Measurements from ENCODE around the gene APOE.

DNA sequence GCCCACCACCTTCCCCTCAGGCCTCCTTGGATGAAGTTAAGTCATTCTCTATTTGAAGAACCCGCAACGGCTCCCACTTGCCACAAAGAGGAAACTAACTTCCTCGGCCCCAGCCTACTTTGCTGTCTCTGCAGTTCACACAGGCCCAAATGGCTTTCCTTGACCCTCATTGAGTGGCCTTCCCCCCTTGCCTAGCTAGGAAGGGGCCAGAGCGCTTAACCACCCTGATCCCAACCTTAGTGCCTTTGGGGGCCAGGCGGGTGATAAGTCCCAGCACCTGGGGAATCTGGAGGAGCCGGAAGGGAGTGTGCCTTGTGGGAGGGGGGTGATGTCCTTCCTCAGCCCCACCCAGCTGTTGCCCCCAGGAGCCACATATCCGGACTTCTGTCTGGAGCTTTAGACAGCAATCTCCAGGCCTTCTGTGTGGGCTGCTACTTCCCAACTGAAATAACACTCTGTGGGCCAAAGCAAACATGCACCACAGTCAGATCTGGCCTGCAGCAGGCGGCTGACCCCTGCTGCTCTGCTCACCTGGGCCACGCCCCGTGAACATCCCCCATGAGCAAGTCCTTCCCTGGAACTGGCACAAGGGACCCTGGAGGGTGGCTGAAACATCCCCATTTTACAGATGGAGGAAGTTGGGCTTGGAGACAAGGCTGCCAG, 49.0 kb upstream of the APOE start:
- no peak for TF ChIP-seq POLR2AphosphoS5 (IDR thresholded peaks at IDR 0.05; ENCODE audit: low read depth, low read length)
- TF ChIP-seq, protein P1, sequence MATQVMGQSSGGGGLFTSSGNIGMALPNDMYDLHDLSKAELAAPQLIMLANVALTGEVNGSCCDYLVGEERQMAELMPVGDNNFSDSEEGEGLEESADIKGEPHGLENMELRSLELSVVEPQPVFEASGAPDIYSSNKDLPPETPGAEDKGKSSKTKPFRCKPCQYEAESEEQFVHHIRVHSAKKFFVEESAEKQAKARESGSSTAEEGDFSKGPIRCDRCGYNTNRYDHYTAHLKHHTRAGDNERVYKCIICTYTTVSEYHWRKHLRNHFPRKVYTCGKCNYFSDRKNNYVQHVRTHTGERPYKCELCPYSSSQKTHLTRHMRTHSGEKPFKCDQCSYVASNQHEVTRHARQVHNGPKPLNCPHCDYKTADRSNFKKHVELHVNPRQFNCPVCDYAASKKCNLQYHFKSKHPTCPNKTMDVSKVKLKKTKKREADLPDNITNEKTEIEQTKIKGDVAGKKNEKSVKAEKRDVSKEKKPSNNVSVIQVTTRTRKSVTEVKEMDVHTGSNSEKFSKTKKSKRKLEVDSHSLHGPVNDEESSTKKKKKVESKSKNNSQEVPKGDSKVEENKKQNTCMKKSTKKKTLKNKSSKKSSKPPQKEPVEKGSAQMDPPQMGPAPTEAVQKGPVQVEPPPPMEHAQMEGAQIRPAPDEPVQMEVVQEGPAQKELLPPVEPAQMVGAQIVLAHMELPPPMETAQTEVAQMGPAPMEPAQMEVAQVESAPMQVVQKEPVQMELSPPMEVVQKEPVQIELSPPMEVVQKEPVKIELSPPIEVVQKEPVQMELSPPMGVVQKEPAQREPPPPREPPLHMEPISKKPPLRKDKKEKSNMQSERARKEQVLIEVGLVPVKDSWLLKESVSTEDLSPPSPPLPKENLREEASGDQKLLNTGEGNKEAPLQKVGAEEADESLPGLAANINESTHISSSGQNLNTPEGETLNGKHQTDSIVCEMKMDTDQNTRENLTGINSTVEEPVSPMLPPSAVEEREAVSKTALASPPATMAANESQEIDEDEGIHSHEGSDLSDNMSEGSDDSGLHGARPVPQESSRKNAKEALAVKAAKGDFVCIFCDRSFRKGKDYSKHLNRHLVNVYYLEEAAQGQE (IDR thresholded peaks at IDR 0.05; ENCODE audit: insufficient read depth in 1 of 2, low read depth in 2 of 2, low read length in 2 of 2), result peak in 1 of 2 experiments; percentile 71; a peak in 1 of 4 replicates
- no peak for TF ChIP-seq TAF1 (IDR thresholded peaks at IDR 0.05; ENCODE audit: borderline replicate concordance, insufficient read depth, low read length)

All from PFSK-1 (cell line).